HEK293T (cell line): Measurements from ENCODE around the gene RBFOX2.

Source experiments
- ARNT ChIP-seq: fragments of 450-650 bp; IDR thresholded peaks from 2 replicates; pipeline ENCODE4 v1.6.1; 2017; ENCODE audit warnings: mild to moderate bottlenecking
- BHLHE40 ChIP-seq: fragments of 450-650 bp; IDR thresholded peaks from 2 replicates; pipeline ENCODE4 v1.6.1; 2016; ENCODE audit warnings: mild to moderate bottlenecking, moderate library complexity, borderline replicate concordance
- ELF4 ChIP-seq: fragments of 450-650 bp; IDR thresholded peaks from 2 replicates; pipeline ENCODE4 v1.6.1; 2017; ENCODE audit warnings: antibody characterized with exemption
- FOXM1 ChIP-seq: fragments of 450-650 bp; IDR thresholded peaks from 2 replicates; pipeline ENCODE4 v1.6.1; 2017; ENCODE audit warnings: mild to moderate bottlenecking, borderline replicate concordance
- HDGF ChIP-seq: fragments of 450-650 bp; IDR thresholded peaks from 2 replicates; pipeline ENCODE4 v1.6.1; 2017; ENCODE audit warnings: antibody characterized with exemption, borderline replicate concordance
- L3MBTL2 ChIP-seq: fragments of 450-650 bp; conservative IDR thresholded peaks from 2 replicates; pipeline ENCODE4 v1.6.1; 2016; ENCODE audit warnings: mild to moderate bottlenecking
- SP1 ChIP-seq: fragments of 450-650 bp; IDR thresholded peaks from 2 replicates; pipeline ENCODE4 v1.6.1; 2017
- SUZ12 ChIP-seq: fragments of 450-650 bp; IDR thresholded peaks from 2 replicates; pipeline ENCODE4 v1.6.1; 2016; ENCODE audit warnings: mild to moderate bottlenecking
- TARDBP ChIP-seq: fragments of 450-650 bp; IDR thresholded peaks from 2 replicates; pipeline ENCODE4 v1.6.1; 2016
- ZNF384 ChIP-seq: fragments of 450-650 bp; IDR thresholded peaks from 2 replicates; pipeline ENCODE4 v1.6.1; 2016
- TF ChIP-seq, protein P1 (sequence below): fragments of 450-650 bp; IDR thresholded peaks from 2 replicates; pipeline ENCODE4 v1.6.1; 2016

DNA sequence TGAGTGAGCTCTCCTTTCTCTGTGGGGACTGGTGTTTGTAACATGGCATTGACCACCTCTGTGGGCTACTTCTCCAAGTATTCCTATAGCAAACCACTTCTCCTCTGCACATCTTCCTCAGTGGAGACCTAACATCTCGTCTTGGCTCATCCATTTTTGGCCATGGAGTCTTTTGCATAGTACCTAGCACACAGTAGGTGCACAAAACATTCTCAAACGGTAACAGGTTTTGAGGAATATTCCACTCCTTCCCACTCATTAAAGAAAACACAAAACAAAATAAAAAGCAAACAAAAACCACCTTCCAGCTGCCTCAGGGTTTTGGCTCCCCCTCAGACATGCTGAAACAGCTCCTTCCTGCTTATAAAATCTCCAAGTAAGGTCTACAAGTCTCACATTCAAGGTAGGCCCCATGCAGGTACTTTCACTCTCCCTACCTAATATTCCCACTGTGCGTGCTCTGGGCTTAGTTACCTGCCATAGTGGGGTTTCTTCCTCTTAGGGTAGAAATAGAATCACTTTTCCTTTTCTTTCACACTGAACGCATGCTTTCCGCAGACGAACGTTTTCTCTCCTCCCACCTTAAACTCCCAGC, 132.4 kb downstream of the RBFOX2 start:
- TF ChIP-seq SUZ12 (no peak), FOXM1 (no peak), ZNF384 (no peak), BHLHE40 (no peak), SP1 (no peak), ELF4 (no peak), TARDBP (no peak), HDGF (no peak), ARNT (no peak), L3MBTL2 (no peak)
- TF ChIP-seq, protein P1, sequence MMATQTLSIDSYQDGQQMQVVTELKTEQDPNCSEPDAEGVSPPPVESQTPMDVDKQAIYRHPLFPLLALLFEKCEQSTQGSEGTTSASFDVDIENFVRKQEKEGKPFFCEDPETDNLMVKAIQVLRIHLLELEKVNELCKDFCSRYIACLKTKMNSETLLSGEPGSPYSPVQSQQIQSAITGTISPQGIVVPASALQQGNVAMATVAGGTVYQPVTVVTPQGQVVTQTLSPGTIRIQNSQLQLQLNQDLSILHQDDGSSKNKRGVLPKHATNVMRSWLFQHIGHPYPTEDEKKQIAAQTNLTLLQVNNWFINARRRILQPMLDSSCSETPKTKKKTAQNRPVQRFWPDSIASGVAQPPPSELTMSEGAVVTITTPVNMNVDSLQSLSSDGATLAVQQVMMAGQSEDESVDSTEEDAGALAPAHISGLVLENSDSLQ = no peak
